Measurements from ENCODE around the gene MYLK.

Gene MYLK

GRCh38 chr3:123672429-123673146 is 211.5 kb downstream of the MYLK start:
- DNase-seq (ENCODE audit: low read depth) = no peak

GRCh38 chr3:123670743-123671142 is 213.4 kb downstream of the MYLK start:
- no peak for DNase-seq (ENCODE audit: low read depth)

- DNase-seq (ENCODE audit: low read depth) = no peak
These were observed 215.2 kb downstream of the MYLK start for GRCh38 chr3:123668906-123669305.

GRCh38 chr3:123667784-123668183 is 216.3 kb downstream of the MYLK start:
- DNase-seq (ENCODE audit: low read depth) = no peak

- DNase-seq (ENCODE audit: low read depth) = no peak
These were observed 219.4 kb downstream of the MYLK start for GRCh38 chr3:123664753-123665152.

- DNase-seq (ENCODE audit: low read depth) = no peak
These were observed 220.2 kb downstream of the MYLK start for GRCh38 chr3:123663977-123664376.

GRCh38 chr3:123661973-123662372 is 222.2 kb downstream of the MYLK start:
- DNase-seq (ENCODE audit: low read depth) = no peak

- DNase-seq (ENCODE audit: low read depth) = no peak
These were observed 223.2 kb downstream of the MYLK start for GRCh38 chr3:123660900-123661299.

GRCh38 chr3:123660141-123660675 is 223.9 kb downstream of the MYLK start:
- DNase-seq (ENCODE audit: low read depth) = no peak

GRCh38 chr3:123658852-123659206 is 225.3 kb downstream of the MYLK start:
- no peak for DNase-seq (ENCODE audit: low read depth)

- no peak for DNase-seq (ENCODE audit: low read depth)
These were observed 225.8 kb downstream of the MYLK start for GRCh38 chr3:123658118-123658851.

GRCh38 chr3:123657568-123657967 is 226.6 kb downstream of the MYLK start:
- no peak for DNase-seq (ENCODE audit: low read depth)

GRCh38 chr3:123657111-123657510 is 227.0 kb downstream of the MYLK start:
- DNase-seq (ENCODE audit: low read depth) = no peak

- DNase-seq (ENCODE audit: low read depth) = no peak
These were observed 227.4 kb downstream of the MYLK start for GRCh38 chr3:123656691-123657090.

- no peak for DNase-seq (ENCODE audit: low read depth)
These were observed 227.9 kb downstream of the MYLK start for GRCh38 chr3:123656274-123656673.

GRCh38 chr3:123655400-123655799 is 228.7 kb downstream of the MYLK start:
- no peak for DNase-seq (ENCODE audit: low read depth)

GRCh38 chr3:123653221-123653682 is 230.9 kb downstream of the MYLK start:
- no peak for DNase-seq (ENCODE audit: low read depth)

GRCh38 chr3:123652342-123652984 is 231.7 kb downstream of the MYLK start:
- DNase-seq (ENCODE audit: low read depth) = peak; percentile 9

- no peak for DNase-seq (ENCODE audit: low read depth)
These were observed 232.4 kb downstream of the MYLK start for GRCh38 chr3:123651449-123652341.

- DNase-seq (ENCODE audit: low read depth) = no peak
These were observed 234.0 kb downstream of the MYLK start for GRCh38 chr3:123650101-123650500.

GRCh38 chr3:123648696-123649405 is 235.3 kb downstream of the MYLK start:
- DNase-seq (ENCODE audit: low read depth) = no peak

All from activated T-cell treated with anti-CD3 and anti-CD28 coated beads for 1 hour (primary cell).